Tibial nerve (tissue), 4 donors: ENCODE results near the gene PIEZO1. TPM values are rescaled to one million over a fixed set of nuclear protein-coding genes. Genes with fewer than 3 reads are reported as not detected.

Experiments used
- DNase-seq, 2 donors: peaks; one replicate each; pipeline ENCODE4 v3.0.0-alpha.2; 2019; ENCODE audit warnings: low spot score in 2 of 2
- H3K27ac ChIP-seq, 4 donors: fragments of 200-600 bp; sonication (generic) in 3 of 4; one replicate each; pipeline ENCODE4 v1.5.1; 2017 to 2019; ENCODE audit warnings: mild to moderate bottlenecking in 1 of 4
- H3K27me3 ChIP-seq, 2 donors: fragments of 200-600 bp; sonication (generic) in 1 of 2; one replicate each; pipeline versions ENCODE4 v1.5.1 to v1.6.0; 2017 to 2019
- H3K36me3 ChIP-seq, 3 donors: fragments of 200-600 bp; sonication (generic); one replicate each; pipeline ENCODE4 v1.5.1; 2018 to 2019
- H3K4me1 ChIP-seq, 4 donors: fragments of 200-600 bp; sonication (generic) in 3 of 4; one replicate each; pipeline ENCODE4 v1.5.1; 2017 to 2019
- H3K4me3 ChIP-seq, 4 donors: fragments of 200-600 bp; sonication (generic) in 3 of 4; one replicate each; pipeline ENCODE4 v1.5.1; 2017 to 2019; ENCODE audit warnings: mild to moderate bottlenecking in 1 of 4, moderate library complexity in 1 of 4
- H3K9me3 ChIP-seq, 4 donors: fragments of 200-600 bp; sonication (generic) in 3 of 4; one replicate each; pipeline ENCODE4 v1.5.1; 2017 to 2019
- EP300 ChIP-seq, 2 donors: sonication (generic); formaldehyde crosslinking; IDR thresholded peaks; one replicate each; pipeline ENCODE4 v1.6.1; 2017; ENCODE audit warnings: antibody characterized with exemption in 2 of 2, mild to moderate bottlenecking in 1 of 2
- POLR2A ChIP-seq, 2 donors: fragments of 450-650 bp; IDR thresholded peaks; one replicate each; pipeline ENCODE4 v1.6.1; 2017; ENCODE audit warnings: antibody characterized with exemption in 2 of 2, mild to moderate bottlenecking in 2 of 2, moderate library complexity in 2 of 2
- WGBS, 2 donors: methylation state at CpG; one replicate each; pipeline ENCODE4 v1.1.5; 2018; 5-methylcytosine and 5-hydroxymethylcytosine counted together
- total RNA-seq, 4 donors: library from RNA; depleted of rRNA; stranded (reverse); fragments of >200 nt; gene quantifications; one replicate each; pipeline ENCODE4 v1.1.0, GENCODE V29; 2016
- TF ChIP-seq, protein P1 (sequence below), 5 experiments: fragments of 200-600 bp in 3 of 5; fragments of 450-650 bp in 2 of 5; sonication (generic) in 3 of 5; IDR thresholded peaks; one replicate each; pipeline ENCODE4 v1.5.1; 2016 to 2019; ENCODE audit warnings: antibody characterized with exemption in 5 of 5, mild to moderate bottlenecking in 3 of 5, moderate library complexity in 2 of 5

Gene PIEZO1
- total RNA-seq, 4 donors from 2014 or later: 90.5 to 309 (median 165) TPM

GRCh38 chr16:88695753-88696152 lies 89.3 kb downstream of the PIEZO1 start:
- Histone ChIP-seq H3K27ac (no peak overlapping the region), H3K4me3 (no peak overlapping the region), H3K36me3 (peaks cover 0 to 59% (median 9%) of the 10 kb centered on the region in 3 donors), H3K4me1 (peaks cover 0 to 24% (median 6%) of the 10 kb centered on the region in 4 donors), H3K9me3 (no peaks in the 10 kb centered on the region), H3K27me3 (peaks cover 0 to 14% of the 10 kb centered on the region in 2 donors)
- 84 to 90% methylated on average over 7 of the region's 7 CpGs for WGBS, 2 donors
- DNase-seq: no peak
- TF ChIP-seq, protein P1, sequence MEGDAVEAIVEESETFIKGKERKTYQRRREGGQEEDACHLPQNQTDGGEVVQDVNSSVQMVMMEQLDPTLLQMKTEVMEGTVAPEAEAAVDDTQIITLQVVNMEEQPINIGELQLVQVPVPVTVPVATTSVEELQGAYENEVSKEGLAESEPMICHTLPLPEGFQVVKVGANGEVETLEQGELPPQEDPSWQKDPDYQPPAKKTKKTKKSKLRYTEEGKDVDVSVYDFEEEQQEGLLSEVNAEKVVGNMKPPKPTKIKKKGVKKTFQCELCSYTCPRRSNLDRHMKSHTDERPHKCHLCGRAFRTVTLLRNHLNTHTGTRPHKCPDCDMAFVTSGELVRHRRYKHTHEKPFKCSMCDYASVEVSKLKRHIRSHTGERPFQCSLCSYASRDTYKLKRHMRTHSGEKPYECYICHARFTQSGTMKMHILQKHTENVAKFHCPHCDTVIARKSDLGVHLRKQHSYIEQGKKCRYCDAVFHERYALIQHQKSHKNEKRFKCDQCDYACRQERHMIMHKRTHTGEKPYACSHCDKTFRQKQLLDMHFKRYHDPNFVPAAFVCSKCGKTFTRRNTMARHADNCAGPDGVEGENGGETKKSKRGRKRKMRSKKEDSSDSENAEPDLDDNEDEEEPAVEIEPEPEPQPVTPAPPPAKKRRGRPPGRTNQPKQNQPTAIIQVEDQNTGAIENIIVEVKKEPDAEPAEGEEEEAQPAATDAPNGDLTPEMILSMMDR (IDR thresholded peaks at IDR 0.05): no peak
- TF ChIP-seq EP300 (IDR thresholded peaks at IDR 0.05): no peak
- no peak for TF ChIP-seq POLR2A (IDR thresholded peaks at IDR 0.05)

- peaks cover 0 to 19% of the 10 kb centered on the region in 2 donors for H3K27me3 ChIP-seq
- 65 to 72% methylated on average over 5 to 14 of the region's 15 CpGs for WGBS, 2 donors
- DNase-seq: no peak
- H3K4me1 ChIP-seq: peaks cover 0 to 21% (median 4%) of the 10 kb centered on the region in 4 donors
- H3K9me3 ChIP-seq: no peaks in the 10 kb centered on the region
- H3K36me3 ChIP-seq: peaks cover 0 to 53% (median 9%) of the 10 kb centered on the region in 3 donors
- no peak for TF ChIP-seq POLR2A (IDR thresholded peaks at IDR 0.05)
- TF ChIP-seq, protein P1 (IDR thresholded peaks at IDR 0.05): no peak
- no peak for TF ChIP-seq EP300 (IDR thresholded peaks at IDR 0.05)
- H3K27ac ChIP-seq: no peak overlapping the region
- H3K4me3 ChIP-seq: no peak overlapping the region
Measured at GRCh38 chr16:88695218-88695617, 89.8 kb downstream of the PIEZO1 start.

- peaks cover 0 to 46% (median 9%) of the 10 kb centered on the region in 3 donors for H3K36me3 ChIP-seq
- H3K27ac ChIP-seq: no peak overlapping the region
- TF ChIP-seq EP300 (IDR thresholded peaks at IDR 0.05) (no peak), POLR2A (IDR thresholded peaks at IDR 0.05) (no peak)
- TF ChIP-seq, protein P1 (IDR thresholded peaks at IDR 0.05): no peak
- no peak overlapping the region for H3K4me3 ChIP-seq
- H3K4me1 ChIP-seq: peaks cover 0 to 14% (median 0%) of the 10 kb centered on the region in 4 donors
- H3K9me3 ChIP-seq: no peaks in the 10 kb centered on the region
- peaks cover 0 to 26% of the 10 kb centered on the region in 2 donors for H3K27me3 ChIP-seq
- no peak for DNase-seq
- 78 to 86% methylated on average over 23 to 28 of the region's 37 CpGs for WGBS, 2 donors
Measured at GRCh38 chr16:88694221-88695087, 90.6 kb downstream of the PIEZO1 start.

DNA sequence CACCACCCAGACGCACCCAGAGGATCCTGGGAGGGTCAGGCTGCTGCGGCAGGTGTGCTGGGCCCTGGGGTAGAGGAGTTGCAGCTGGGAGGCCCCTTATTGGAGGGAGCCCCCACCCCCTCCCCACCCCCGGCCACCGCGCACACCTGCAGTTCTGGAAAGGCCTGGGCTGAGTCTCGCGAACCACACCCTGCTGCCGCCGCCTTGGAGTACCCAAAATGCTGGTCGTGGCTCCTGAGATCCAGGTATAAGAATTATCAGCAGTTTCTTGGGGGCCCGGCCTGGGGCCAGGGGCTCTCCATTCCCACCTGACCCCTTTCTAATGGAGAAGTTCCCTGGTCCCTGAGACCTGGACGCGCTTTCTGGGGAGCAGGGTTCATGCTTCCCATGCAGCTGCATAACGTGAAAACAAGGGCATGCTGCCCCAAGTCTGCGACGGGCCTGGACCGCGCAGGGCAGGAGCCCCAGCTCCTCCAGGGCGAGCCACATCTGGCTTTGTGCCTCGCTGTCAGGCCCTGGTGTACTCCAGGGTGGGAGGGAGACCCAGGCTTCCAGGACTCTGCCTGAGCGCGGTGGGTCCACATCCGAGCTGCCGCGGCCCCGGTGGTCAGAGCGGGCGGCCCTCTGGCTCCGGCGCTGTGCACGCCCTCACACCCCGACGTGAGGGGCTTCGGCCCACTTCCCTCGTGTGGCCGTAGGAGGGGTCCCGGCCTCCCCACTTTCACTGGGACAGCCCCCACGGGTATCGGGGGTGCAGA lies 91.4 kb downstream of the PIEZO1 start:
- H3K4me3 ChIP-seq: no peak overlapping the region
- no peak for DNase-seq
- H3K27me3 ChIP-seq: peaks cover 0 to 34% of the 10 kb centered on the region in 2 donors
- WGBS, 2 donors: 81 to 87% methylated on average over 17 to 32 of the region's 39 CpGs
- TF ChIP-seq, protein P1 (IDR thresholded peaks at IDR 0.05): no peak
- TF ChIP-seq EP300 (IDR thresholded peaks at IDR 0.05): no peak
- no peak for TF ChIP-seq POLR2A (IDR thresholded peaks at IDR 0.05)
- H3K36me3 ChIP-seq: peaks cover 0 to 37% (median 9%) of the 10 kb centered on the region in 3 donors
- no peaks in the 10 kb centered on the region for H3K9me3 ChIP-seq
- no peak overlapping the region for H3K27ac ChIP-seq
- H3K4me1 ChIP-seq: peaks cover 0 to 11% (median 0%) of the 10 kb centered on the region in 4 donors
